GM21381 (cell line): ENCODE results near the gene BRAF.
"Not testable (repeated sequence)": the region's sequence is repeated elsewhere in the genome, so short reads cannot be mapped to it uniquely, and the experiment has no call there.

Experiments used
- ATAC-seq: cut with Tn5 transposase; IDR thresholded peaks from one replicate; pipeline ENCODE4 v1.9.1; 2021; ENCODE audit warnings: mild to moderate bottlenecking, moderate library complexity; ENCODE audit not compliant: unreplicated experiment

Gene BRAF

GRCh38 chr7:140684066-140684950, 240.4 kb downstream of the BRAF start:
- ATAC-seq: no peak

GRCh38 chr7:140683657-140684056, 241.1 kb downstream of the BRAF start:
- no peak for ATAC-seq

GRCh38 chr7:140681766-140682165, 243.0 kb downstream of the BRAF start:
- no peak for ATAC-seq

GRCh38 chr7:140680886-140681285, 243.8 kb downstream of the BRAF start:
- no peak for ATAC-seq

GRCh38 chr7:140679186-140679585, 245.5 kb downstream of the BRAF start:
- ATAC-seq: no peak

- no peak for ATAC-seq
Measured at GRCh38 chr7:140678816-140679130, 246.0 kb downstream of the BRAF start.

- ATAC-seq: no peak
Measured at GRCh38 chr7:140678081-140678815, 246.5 kb downstream of the BRAF start.

GRCh38 chr7:140677496-140677895, 247.2 kb downstream of the BRAF start:
- ATAC-seq: no peak

GRCh38 chr7:140676956-140677355, 247.8 kb downstream of the BRAF start:
- ATAC-seq: not testable (repeated sequence)

GRCh38 chr7:140676306-140676705, 248.4 kb downstream of the BRAF start:
- peak; percentile 50 for ATAC-seq

- ATAC-seq: no peak
Measured at GRCh38 chr7:140675726-140676125, 249.0 kb downstream of the BRAF start.

- no peak for ATAC-seq
Measured at GRCh38 chr7:140674899-140675701, 249.6 kb downstream of the BRAF start.

GRCh38 chr7:140674356-140674800, 250.4 kb downstream of the BRAF start:
- ATAC-seq: no peak

- no peak for ATAC-seq
Measured at GRCh38 chr7:140673774-140674155, 251.0 kb downstream of the BRAF start.

- ATAC-seq: peak; percentile 39
Measured at GRCh38 chr7:140673063-140673773, 251.5 kb downstream of the BRAF start.

- peak; percentile 52 for ATAC-seq
Measured at GRCh38 chr7:140672382-140673062, 252.2 kb downstream of the BRAF start, which contains the start of gene ADCK2. ADCK2 (plus strand) TSS chr7:140672945; CDS start chr7:140673331, 386 bp downstream.

GRCh38 chr7:140671966-140672365, 252.8 kb downstream of the BRAF start:
- ATAC-seq: no peak

- no peak for ATAC-seq
Measured at GRCh38 chr7:140670343-140670935, 254.3 kb downstream of the BRAF start.

- ATAC-seq: not testable (repeated sequence)
Measured at GRCh38 chr7:140669862-140670261, 254.9 kb downstream of the BRAF start.

- ATAC-seq: no peak
Measured at GRCh38 chr7:140669352-140669751, 255.4 kb downstream of the BRAF start.
